RWPE2 (cell line): ENCODE measurements around the gene ETV6.

Experiments
- ATAC-seq: fragments of 200-7000 bp; cut with Tn5 transposase; 3 replicates; pipeline ENCODE4 v1.9.1; 2021; ENCODE audit warnings: low read depth
- DNase-seq: peaks from one replicate; pipeline ENCODE4 v3.0.0-alpha.2; 2020; ENCODE audit warnings: low spot score
- H3K27ac ChIP-seq: fragments of 450-650 bp; 2 replicates; pipeline ENCODE4 v1.5.1; 2017; ENCODE audit warnings: mild to moderate bottlenecking; ENCODE audit not compliant: poor library complexity, severe bottlenecking
- H3K27me3 ChIP-seq: fragments of 250-450 bp; sonication (Bioruptor Pico); 2 replicates; pipeline ENCODE4 v1.5.1; 2021; ENCODE audit warnings: mild to moderate bottlenecking, moderate library complexity; ENCODE audit not compliant: insufficient read depth, poor library complexity, severe bottlenecking
- H3K36me3 ChIP-seq: fragments of 250-450 bp; sonication (Bioruptor Pico); 2 replicates; pipeline ENCODE4 v1.5.1; 2020; ENCODE audit warnings: low read depth, mild to moderate bottlenecking, moderate library complexity
- H3K4me1 ChIP-seq: fragments of 250-450 bp; sonication (Bioruptor Pico); 2 replicates; pipeline ENCODE4 v1.5.1; 2021; ENCODE audit warnings: mild to moderate bottlenecking, moderate library complexity; ENCODE audit not compliant: insufficient read depth, poor library complexity, severe bottlenecking
- H3K4me3 ChIP-seq: fragments of 250-450 bp; sonication (Bioruptor Pico); 2 replicates; pipeline ENCODE4 v1.5.1; 2021; ENCODE audit warnings: mild to moderate bottlenecking, moderate library complexity; ENCODE audit not compliant: severe bottlenecking
- H3K9me3 ChIP-seq: fragments of 250-450 bp; sonication (Bioruptor Pico); 2 replicates; pipeline ENCODE4 v1.5.1; 2021; ENCODE audit warnings: mild to moderate bottlenecking, moderate library complexity; ENCODE audit not compliant: severe bottlenecking
- CTCF ChIP-seq: fragments of 450-650 bp; IDR thresholded peaks from one replicate; pipeline ENCODE4 v1.5.1; 2017; ENCODE audit warnings: mild to moderate bottlenecking, moderate library complexity; ENCODE audit not compliant: poor library complexity, severe bottlenecking

The ETV6 gene

GRCh38 chr12:11753826-11754225, 104.4 kb downstream of the ETV6 start:
- TF ChIP-seq CTCF: no peak
- Histone ChIP-seq H3K9me3 (no peaks in the 10 kb centered on the region), H3K27ac (no peak overlapping the region), H3K27me3 (no peaks in the 10 kb centered on the region), H3K36me3 (no peaks in the 10 kb centered on the region), H3K4me1 (no peaks in the 10 kb centered on the region), H3K4me3 (no peak overlapping the region)
- no peak for DNase-seq
- ATAC-seq: no peak

DNA sequence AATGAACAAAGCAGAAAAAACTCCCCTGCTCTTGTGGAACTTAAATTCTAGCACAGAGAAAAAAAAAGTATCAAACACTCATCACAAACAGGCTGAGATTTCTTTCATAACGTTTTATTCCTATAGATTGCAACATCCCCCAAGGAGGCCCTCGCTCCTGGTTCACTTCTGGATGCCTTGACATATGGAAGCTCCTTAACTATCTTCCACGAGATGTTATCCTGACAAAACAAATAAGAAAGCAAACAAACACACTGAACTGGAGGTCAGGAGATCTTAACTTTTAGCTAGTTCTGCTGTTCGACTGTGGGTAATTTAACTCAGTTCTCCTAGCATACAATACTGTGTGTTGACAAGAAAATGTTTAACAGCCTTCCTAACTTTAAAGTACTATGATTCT, 104.8 kb downstream of the ETV6 start:
- no peak for DNase-seq
- H3K27me3 ChIP-seq: no peaks in the 10 kb centered on the region
- TF ChIP-seq CTCF: no peak
- no peak overlapping the region for H3K27ac ChIP-seq
- H3K9me3 ChIP-seq: no peaks in the 10 kb centered on the region
- no peaks in the 10 kb centered on the region for H3K36me3 ChIP-seq
- no peak overlapping the region for H3K4me3 ChIP-seq
- H3K4me1 ChIP-seq: no peaks in the 10 kb centered on the region
- ATAC-seq: no peak

- no peak overlapping the region for H3K27ac ChIP-seq
- H3K36me3 ChIP-seq: no peaks in the 10 kb centered on the region
- DNase-seq: no peak
- no peak for ATAC-seq
- no peak overlapping the region for H3K4me3 ChIP-seq
- no peaks in the 10 kb centered on the region for H3K27me3 ChIP-seq
- no peaks in the 10 kb centered on the region for H3K9me3 ChIP-seq
- TF ChIP-seq CTCF: no peak
- no peaks in the 10 kb centered on the region for H3K4me1 ChIP-seq
Observed at GRCh38 chr12:11755302-11755930, 105.9 kb downstream of the ETV6 start.

- H3K4me1 ChIP-seq: no peaks in the 10 kb centered on the region
- ATAC-seq: no peak
Observed at GRCh38 chr12:11756022-11756421, 106.5 kb downstream of the ETV6 start.

More at GRCh38 chr12:11756022-11756421, 106.5 kb downstream of the ETV6 start:
- no peak overlapping the region for H3K27ac ChIP-seq
- no peak for TF ChIP-seq CTCF
- no peak for DNase-seq
- H3K9me3 ChIP-seq: no peaks in the 10 kb centered on the region
- no peak overlapping the region for H3K4me3 ChIP-seq
- H3K36me3 ChIP-seq: no peaks in the 10 kb centered on the region
- no peaks in the 10 kb centered on the region for H3K27me3 ChIP-seq
